ENCODE results near the gene SLC25A24.

SLC25A24 gene

GRCh38 chr1:108107658-108108057 is 92.5 kb downstream of the SLC25A24 start:
- peak in 1 of 2 donors; percentile 30 for DNase-seq (ENCODE audit: low read depth in 1 of 2, low spot score in 1 of 2)

GRCh38 chr1:108106775-108107174 is 93.4 kb downstream of the SLC25A24 start:
- no peak for DNase-seq (ENCODE audit: low read depth in 1 of 2, low spot score in 1 of 2)

- DNase-seq (ENCODE audit: low read depth in 1 of 2, low spot score in 1 of 2) = no peak
Measured at GRCh38 chr1:108100148-108100547, 100.0 kb downstream of the SLC25A24 start.

- no peak for DNase-seq (ENCODE audit: low read depth in 1 of 2, low spot score in 1 of 2)
Measured at GRCh38 chr1:108097018-108097417, 103.1 kb downstream of the SLC25A24 start.

GRCh38 chr1:108096089-108096488 is 104.1 kb downstream of the SLC25A24 start:
- DNase-seq (ENCODE audit: low read depth in 1 of 2, low spot score in 1 of 2) = no peak

- DNase-seq (ENCODE audit: low read depth in 1 of 2, low spot score in 1 of 2) = no peak
Measured at GRCh38 chr1:108089477-108089876, 110.7 kb downstream of the SLC25A24 start.

GRCh38 chr1:108085628-108086027 is 114.5 kb downstream of the SLC25A24 start:
- no peak for DNase-seq (ENCODE audit: low read depth in 1 of 2, low spot score in 1 of 2)

- no peak for DNase-seq (ENCODE audit: low read depth in 1 of 2, low spot score in 1 of 2)
Measured at GRCh38 chr1:108084866-108085477, 115.2 kb downstream of the SLC25A24 start.
